HepG2 (cell line): Measurements from ENCODE around the gene GAREM2. TPM values are rescaled to one million over a fixed set of nuclear protein-coding genes. Genes with fewer than 3 reads are reported as not detected.

Source experiments
- ATAC-seq: fragments of 200-7000 bp; cut with Tn5 transposase; 3 replicates; pipeline ENCODE4 v1.9.1; 2020; ENCODE audit warnings: mild to moderate bottlenecking, moderate library complexity
- BruUV-seq: library from RNA; stranded (reverse); fragments of 400-500 nt; replicated peaks from 2 replicates; lab custom pipeline; 2021; lab: Mats Ljungman, UMichigan
- CTCF ChIA-PET: fragments of 300-600 bp; formaldehyde crosslinking; extraction: SDS; loops from one replicate; lab custom pipeline; 2021; ENCODE audit warnings: low total read pairs, inconsistent platforms, low intra/inter-chr PET ratio; lab: Yijun Ruan, JAX
- POLR2A ChIA-PET: fragments of 350-600 bp; sonication (Branson Sonifier 250); formaldehyde crosslinking; loops from one replicate; lab custom pipeline; 2020; ENCODE audit warnings: antibody characterized with exemption, inconsistent platforms; lab: Yijun Ruan, JAX
- DNase-seq: peaks from one replicate; pipeline ENCODE4 v3.0.0-alpha.2; 2015; ENCODE audit warnings: low spot score
- FAIRE-seq: peaks from 3 replicates; lab custom pipeline; 2011; peaks lifted over from hg19 to GRCh38; lab: Jason Lieb, UNC
- H2AFZ ChIP-seq: one replicate; pipeline ENCODE4 v1.6.1; 2011; ENCODE audit warnings: low read length, inconsistent platforms
- H3K27ac ChIP-seq: fragments of 300-600 bp; 3 replicates; pipeline ENCODE4 v1.8.0; 2011; ENCODE audit warnings: mixed run types, mild to moderate bottlenecking, mixed read lengths, low read length, inconsistent platforms; ENCODE audit not compliant: insufficient read depth; ENCODE audit errors: extremely low read length
- H3K27me3 ChIP-seq, 2 experiments: fragments of 200-600 bp in 1 of 2; 2 replicates in 1 of 2; 3 replicates in 1 of 2; pipeline versions ENCODE4 v1.6.0 to v1.8.0; 2011; ENCODE audit warnings: low read length in 2 of 2, mild to moderate bottlenecking in 2 of 2, moderate library complexity in 2 of 2, inconsistent platforms in 1 of 2; ENCODE audit not compliant: insufficient read depth in 2 of 2, control insufficient read depth in 1 of 2
- H3K36me3 ChIP-seq, 2 experiments: fragments of 200-600 bp in 1 of 2; replicated peaks in 1 of 2; 2 replicates in 1 of 2; 3 replicates in 1 of 2; pipeline versions ENCODE4 v1.5.1 to v1.8.0; 2011; ENCODE audit warnings: low read length in 2 of 2, inconsistent platforms in 1 of 2; ENCODE audit not compliant: insufficient read depth in 2 of 2, control insufficient read depth in 1 of 2
- H3K4me1 ChIP-seq: 2 replicates; pipeline ENCODE4 v1.5.1; 2012; ENCODE audit warnings: low read length, inconsistent platforms; ENCODE audit not compliant: insufficient read depth
- H3K4me2 ChIP-seq: 2 replicates; pipeline ENCODE4 v1.6.0; 2011; ENCODE audit warnings: low read depth, low read length, inconsistent platforms
- H3K4me3 ChIP-seq, 3 experiments: fragments of 200-600 bp in 1 of 3; sonication (generic), shearing (Covaris generic) in 1 of 3; replicated peaks in 1 of 3; 2 replicates each; pipeline ENCODE4 v1.5.1; 2011 to 2016; ENCODE audit warnings: low read length in 3 of 3, inconsistent platforms in 2 of 3, low read depth in 2 of 3, mild to moderate bottlenecking in 2 of 3, control low read depth in 1 of 3, mixed read lengths in 1 of 3; ENCODE audit not compliant: insufficient read depth in 1 of 3
- H3K79me2 ChIP-seq: one replicate; pipeline ENCODE4 v1.6.1; 2011; ENCODE audit warnings: low read length, inconsistent platforms; ENCODE audit not compliant: insufficient read depth
- H3K9ac ChIP-seq: 2 replicates; pipeline ENCODE4 v1.6.0; 2011; ENCODE audit warnings: mild to moderate bottlenecking, low read depth, low read length, inconsistent platforms; ENCODE audit not compliant: insufficient read depth
- H3K9me3 ChIP-seq: 2 replicates; pipeline ENCODE4 v1.5.1; 2012; ENCODE audit warnings: mild to moderate bottlenecking, low read length
- H4K20me1 ChIP-seq: 2 replicates; pipeline ENCODE4 v1.6.0; 2011; ENCODE audit warnings: inconsistent platforms, mild to moderate bottlenecking, low read length, moderate library complexity; ENCODE audit not compliant: insufficient read depth
- E2F1 ChIP-seq: sonication (generic); formaldehyde crosslinking; IDR thresholded peaks from 2 replicates; pipeline ENCODE4 v1.5.0; 2020; ENCODE audit warnings: missing genetic modification reagents
- GTF3A ChIP-seq: sonication (generic); formaldehyde crosslinking; conservative IDR thresholded peaks from 2 replicates; pipeline ENCODE4 v1.4.0; 2020; ENCODE audit warnings: mild to moderate bottlenecking, missing genetic modification reagents
- NAIF1 ChIP-seq: sonication (generic); formaldehyde crosslinking; IDR thresholded peaks from 2 replicates; pipeline ENCODE4 v1.5.0; 2020; ENCODE audit warnings: mild to moderate bottlenecking, missing genetic modification reagents, borderline replicate concordance
- SOX5 ChIP-seq: IDR thresholded peaks from 2 replicates; pipeline ENCODE4 v1.6.1; 2016; ENCODE audit warnings: borderline replicate concordance
- ZSCAN25 ChIP-seq: sonication (generic); formaldehyde crosslinking; IDR thresholded peaks from 2 replicates; pipeline ENCODE4 v1.8.0; 2022; ENCODE audit warnings: mild to moderate bottlenecking, missing genetic modification reagents
- WGBS: methylation state at CpG from one replicate; pipeline ENCODE4 v1.1.6; 2017; ENCODE audit warnings: low lambda C conversion rate; 5-methylcytosine and 5-hydroxymethylcytosine counted together
- in situ Hi-C: cut with HindIII; loops from 2 replicates; pipeline ENCODE4 v1.10.0; 2017; ENCODE audit warnings: low pct_unique_long_range_greater_than_20kb; ENCODE audit not compliant: extremely low pct_ligation_motif_present
- intact Hi-C: fragments of 100-400 bp; cut with micrococcal nuclease; formaldehyde crosslinking; loops from one replicate; pipeline ENCODE4 v1.10.0; 2022; ENCODE audit not compliant: unreplicated experiment
- polyA plus RNA-seq, 8 experiments: library from polyadenylated mRNA; depleted of rRNA in 3 of 8; stranded (reverse) in 7 of 8; unstranded in 1 of 8; fragments of >200 nt; fragmentation: Illumina TruSeq in 4 of 8; extraction: Trizol in 4 of 8; gene quantifications; 2 replicates each; pipeline versions ENCODE4 v1.2.1 to v1.2.3, GENCODE V29; 2011 to 2016; ENCODE audit warnings: low read depth in 4 of 8, missing spikeins in 1 of 8, mixed read lengths in 1 of 8; ENCODE audit not compliant: insufficient read depth in 1 of 8
- total RNA-seq, 5 experiments: library from RNA; depleted of rRNA; stranded (reverse); fragments of >200 nt; fragmentation: Illumina TruSeq; extraction: Trizol; gene quantifications; 2 replicates each; pipeline ENCODE4 v1.2.3, GENCODE V29; 2016; ENCODE audit warnings: low read depth in 1 of 5

Gene GAREM2
- total and polyA plus RNA-seq, 2 of the 13 experiments (the other 11 are each of a cell fraction or from before 2014, with no cell fraction given), result 0.29 to 0.38 TPM

DNA sequence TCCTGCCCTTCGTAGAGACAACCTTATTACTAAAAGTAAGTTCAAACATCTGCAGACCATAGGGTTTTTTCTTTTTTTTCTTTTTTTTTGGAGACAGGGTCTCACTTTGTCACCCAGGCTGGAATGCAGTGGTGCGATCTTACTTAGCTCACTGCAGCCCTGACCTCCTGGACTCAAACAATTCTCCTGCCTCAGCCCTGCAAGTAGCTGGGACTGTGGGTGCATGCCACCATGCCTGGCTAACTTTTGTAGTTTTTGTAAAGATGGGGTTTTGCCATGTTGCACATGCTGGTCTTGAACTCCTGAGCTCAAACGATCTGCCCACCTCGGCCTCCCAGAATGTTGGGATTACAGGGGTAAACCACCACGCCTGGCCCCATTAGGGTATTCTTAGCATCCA, 39.1 kb downstream of the GAREM2 start:
- Histone ChIP-seq H3K4me2 (no peak overlapping the region), H3K79me2 (no peaks in the 10 kb centered on the region)
- POLR2A ChIA-PET, result no interaction called here
- no TSS peak for BruUV-seq
- TF ChIP-seq ZSCAN25 (CRISPR knock-in tag), result peak; percentile 81
- TF ChIP-seq GTF3A (CRISPR knock-in tag), result no peak
- TF ChIP-seq, all 625 proteins: peak for 1
- H4K20me1 ChIP-seq, result no peaks in the 10 kb centered on the region
- no peaks in the 10 kb centered on the region for H3K9me3 ChIP-seq
- H3K4me3 ChIP-seq, result no peak overlapping the region
- H2AFZ ChIP-seq, result no peak overlapping the region
- no peak overlapping the region for H3K9ac ChIP-seq
- no peaks in the 10 kb centered on the region for H3K27me3 ChIP-seq
- no peaks in the 10 kb centered on the region for H3K4me1 ChIP-seq
- peaks cover 31 to 93% of the 10 kb centered on the region in 2 experiments for H3K36me3 ChIP-seq
- H3K27ac ChIP-seq, result no peak overlapping the region
- DNase-seq (no peak), FAIRE-seq (no peak), ATAC-seq (no peak)
- in situ Hi-C loops (no loop called here), intact Hi-C loops (no loop called here)
- CTCF ChIA-PET, result no interaction called here
- WGBS, result 95% methylated on average over 5 of the region's 5 CpGs

DNA sequence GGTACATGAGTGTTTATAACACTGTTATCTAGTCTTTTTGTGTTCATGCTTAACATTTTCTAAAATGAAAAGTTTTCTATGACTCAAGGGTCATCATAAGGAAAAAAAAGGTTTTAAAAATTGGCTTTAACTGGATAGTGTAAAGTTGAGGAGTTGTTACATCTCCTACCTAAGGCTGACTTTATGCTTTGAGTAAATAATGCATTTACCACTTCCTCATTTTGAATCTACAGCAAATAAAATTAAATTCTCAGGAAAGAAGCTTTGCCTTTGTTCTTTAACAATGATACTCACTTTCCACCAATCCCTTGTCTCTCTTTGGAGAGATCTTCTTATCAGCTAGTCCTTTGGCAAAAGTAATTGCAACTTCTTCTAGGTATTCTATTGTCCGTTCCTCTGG, 41.9 kb downstream of the GAREM2 start:
- H2AFZ ChIP-seq, result no peak overlapping the region
- no peaks in the 10 kb centered on the region for H3K9me3 ChIP-seq
- in situ Hi-C loops, result no loop called here
- H3K27ac ChIP-seq, result no peak overlapping the region
- no peaks in the 10 kb centered on the region for H3K79me2 ChIP-seq
- no peak for ATAC-seq
- TF ChIP-seq NAIF1 (CRISPR knock-in tag) (no peak), SOX5 (CRISPR knock-in tag) (no peak), E2F1 (CRISPR knock-in tag) (no peak)
- TF ChIP-seq, all 625 proteins: peak for 0
- CTCF ChIA-PET, result no interaction called here
- Histone ChIP-seq H4K20me1 (no peaks in the 10 kb centered on the region), H3K27me3 (no peaks in the 10 kb centered on the region), H3K4me2 (no peak overlapping the region), H3K9ac (no peak overlapping the region), H3K4me1 (no peaks in the 10 kb centered on the region), H3K4me3 (no peak overlapping the region), H3K36me3 (peaks cover 26 to 87% of the 10 kb centered on the region in 2 experiments)
- 98% methylated on average over 1 of the region's 1 CpG for WGBS
- DNase-seq, result no peak
- no TSS peak for BruUV-seq
- POLR2A ChIA-PET, result no interaction called here
- FAIRE-seq, result no peak
- intact Hi-C loops, result no loop called here
